HG03354 (cell line): ENCODE results near the gene IDH3A.

Experiments
- ATAC-seq: cut with Tn5 transposase; IDR thresholded peaks from one replicate; pipeline ENCODE4 v1.9.1; 2021; ENCODE audit warnings: mild to moderate bottlenecking; ENCODE audit not compliant: unreplicated experiment, poor library complexity, severe bottlenecking

Gene IDH3A

GRCh38 chr15:78197632-78198031 lies 48.5 kb downstream of the IDH3A start:
- ATAC-seq: no peak

GRCh38 chr15:78200276-78200930 lies 51.2 kb downstream of the IDH3A start:
- no peak for ATAC-seq

- ATAC-seq: no peak
These were observed 52.4 kb downstream of the IDH3A start for GRCh38 chr15:78201281-78202190.

- no peak for ATAC-seq
These were observed 54.4 kb downstream of the IDH3A start for GRCh38 chr15:78203346-78204225.

- ATAC-seq: no peak
These were observed 55.5 kb downstream of the IDH3A start for GRCh38 chr15:78204351-78205309.

GRCh38 chr15:78205337-78205736 lies 56.2 kb downstream of the IDH3A start:
- no peak for ATAC-seq

- no peak for ATAC-seq
These were observed 56.7 kb downstream of the IDH3A start for GRCh38 chr15:78205856-78206255.

- no peak for ATAC-seq
These were observed 57.4 kb downstream of the IDH3A start for GRCh38 chr15:78206326-78207109.

- ATAC-seq: no peak
These were observed 57.9 kb downstream of the IDH3A start for GRCh38 chr15:78207110-78207458.

GRCh38 chr15:78207641-78208340 lies 58.6 kb downstream of the IDH3A start:
- ATAC-seq: no peak

- no peak for ATAC-seq
These were observed 59.2 kb downstream of the IDH3A start for GRCh38 chr15:78208341-78208844.

- ATAC-seq: no peak
These were observed 59.9 kb downstream of the IDH3A start for GRCh38 chr15:78208887-78209645.

GRCh38 chr15:78209646-78210348 lies 60.6 kb downstream of the IDH3A start:
- no peak for ATAC-seq

- no peak for ATAC-seq
These were observed 61.2 kb downstream of the IDH3A start for GRCh38 chr15:78210349-78210717.

GRCh38 chr15:78211189-78211921 lies 62.2 kb downstream of the IDH3A start:
- ATAC-seq: no peak

GRCh38 chr15:78212008-78212407 lies 62.8 kb downstream of the IDH3A start:
- ATAC-seq: no peak
